IMR-90 (cell line): ENCODE results near the gene LRRC18. TPM values are rescaled to one million over a fixed set of nuclear protein-coding genes. Genes with fewer than 3 reads are reported as not detected.

ENCODE experiments used
- ATAC-seq: fragments of 200-7000 bp; cut with Tn5 transposase; 2 replicates; pipeline ENCODE4 v1.9.1; 2020; ENCODE audit warnings: low read depth, mild to moderate bottlenecking, moderate library complexity
- BruUV-seq: library from RNA; stranded (reverse); fragments of 400-500 nt; replicated peaks from 2 replicates; lab custom pipeline; 2021; lab: Mats Ljungman, UMichigan
- CTCF ChIA-PET: fragments of 300-600 bp; formaldehyde crosslinking; extraction: SDS; loops from one replicate; lab custom pipeline; 2021; ENCODE audit warnings: antibody characterized with exemption; lab: Yijun Ruan, JAX
- POLR2A ChIA-PET: fragments of 300-600 bp; sonication (Branson Sonifier 250); formaldehyde crosslinking; loops from one replicate; lab custom pipeline; 2022; ENCODE audit warnings: antibody characterized with exemption; ENCODE audit not compliant: unreplicated experiment; lab: Charles Lee
- DNase-seq: peaks from one replicate; pipeline ENCODE4 v3.0.0; 2013
- H2AFZ ChIP-seq: replicated peaks from 2 replicates; pipeline ENCODE3; 2013; ENCODE audit warnings: low read length, mild to moderate bottlenecking; ENCODE audit not compliant: poor library complexity
- H2AK5ac ChIP-seq: 2 replicates; pipeline ENCODE4 v1.6.1; 2013; ENCODE audit warnings: low read depth, low read length, inconsistent platforms
- H2AK9ac ChIP-seq: replicated peaks from 2 replicates; pipeline ENCODE3; 2013; ENCODE audit warnings: mild to moderate bottlenecking, low read depth, low read length, moderate library complexity; ENCODE audit not compliant: poor library complexity
- H2BK120ac ChIP-seq: 2 replicates; pipeline ENCODE4 v1.6.1; 2013; ENCODE audit warnings: low read depth, low read length, inconsistent platforms
- H2BK15ac ChIP-seq: 3 replicates; pipeline ENCODE4 v1.6.1; 2013; ENCODE audit warnings: low read depth, low read length, inconsistent platforms
- H2BK20ac ChIP-seq: 2 replicates; pipeline ENCODE4 v1.6.1; 2013; ENCODE audit warnings: low read depth, mild to moderate bottlenecking, inconsistent platforms, low read length, moderate library complexity
- H2BK5ac ChIP-seq: 2 replicates; pipeline ENCODE4 v1.6.1; 2013; ENCODE audit warnings: mild to moderate bottlenecking, low read depth, low read length, inconsistent platforms; ENCODE audit not compliant: poor library complexity, severe bottlenecking
- H3K14ac ChIP-seq: replicated peaks from 2 replicates; pipeline ENCODE4 v1.6.1; 2013; ENCODE audit warnings: low read depth, low read length, inconsistent platforms
- H3K18ac ChIP-seq: 2 replicates; pipeline ENCODE4 v1.6.1; 2013; ENCODE audit warnings: low read depth, low read length, control low read depth
- H3K23ac ChIP-seq: 2 replicates; pipeline ENCODE4 v1.6.1; 2013; ENCODE audit warnings: low read depth, low read length, inconsistent platforms
- H3K27ac ChIP-seq: 2 replicates; pipeline ENCODE4 v1.5.1; 2013; ENCODE audit warnings: mild to moderate bottlenecking, control low read depth, low read length; ENCODE audit not compliant: insufficient read depth
- H3K27me3 ChIP-seq: 2 replicates; pipeline ENCODE4 v1.6.1; 2013; ENCODE audit warnings: low read length; ENCODE audit not compliant: control insufficient read depth, insufficient read depth
- H3K36me3 ChIP-seq: 2 replicates; pipeline ENCODE4 v1.6.1; 2013; ENCODE audit warnings: low read length, mixed read lengths; ENCODE audit not compliant: control insufficient read depth, insufficient read depth
- H3K4ac ChIP-seq: 2 replicates; pipeline ENCODE4 v1.6.1; 2013; ENCODE audit warnings: low read depth, low read length, inconsistent platforms
- H3K4me1 ChIP-seq: 2 replicates; pipeline ENCODE4 v1.6.1; 2013; ENCODE audit warnings: low read length, mixed read lengths; ENCODE audit not compliant: control insufficient read depth, insufficient read depth
- H3K4me2 ChIP-seq: 2 replicates; pipeline ENCODE4 v1.6.1; 2013; ENCODE audit warnings: low read depth, mild to moderate bottlenecking, control low read depth, low read length, moderate library complexity
- H3K4me3 ChIP-seq: 2 replicates; pipeline ENCODE4 v1.5.1; 2013; ENCODE audit warnings: low read depth, mild to moderate bottlenecking, control low read depth, low read length, moderate library complexity; ENCODE audit not compliant: insufficient read depth
- H3K56ac ChIP-seq: 2 replicates; pipeline ENCODE4 v1.6.1; 2013; ENCODE audit warnings: low read length, inconsistent platforms; ENCODE audit not compliant: insufficient read depth; ENCODE audit errors: extremely low read depth
- H3K79me1 ChIP-seq, 2 experiments: 2 replicates each; pipeline ENCODE4 v1.6.1; 2013; ENCODE audit warnings: low read length in 2 of 2, inconsistent platforms in 1 of 2, low read depth in 1 of 2
- H3K9ac ChIP-seq: 2 replicates; pipeline ENCODE4 v1.6.1; 2013; ENCODE audit warnings: low read depth, low read length, control low read depth
- H3K9me1 ChIP-seq: 2 replicates; pipeline ENCODE4 v1.6.1; 2013; ENCODE audit warnings: low read length, inconsistent platforms; ENCODE audit not compliant: insufficient read depth
- H3K9me3 ChIP-seq: 2 replicates; pipeline ENCODE4 v1.6.1; 2013; ENCODE audit warnings: low read length; ENCODE audit not compliant: control insufficient read depth, insufficient read depth
- H4K20me1 ChIP-seq: 2 replicates; pipeline ENCODE4 v1.6.1; 2013; ENCODE audit warnings: low read length, inconsistent platforms; ENCODE audit not compliant: insufficient read depth
- H4K5ac ChIP-seq: 2 replicates; pipeline ENCODE4 v1.6.1; 2013; ENCODE audit warnings: mild to moderate bottlenecking, low read depth, low read length, control low read depth
- H4K8ac ChIP-seq, 2 experiments: 2 replicates each; pipeline ENCODE4 v1.6.1; 2013; ENCODE audit warnings: low read depth in 2 of 2, low read length in 2 of 2, control low read depth in 1 of 2, inconsistent platforms in 1 of 2
- H4K91ac ChIP-seq: 2 replicates; pipeline ENCODE4 v1.6.1; 2013; ENCODE audit warnings: low read depth, low read length, inconsistent platforms; ENCODE audit not compliant: insufficient read depth
- CHD1 ChIP-seq: IDR thresholded peaks from 2 replicates; pipeline ENCODE4 v1.6.1; 2012; ENCODE audit warnings: low read depth, low read length, improper control_type of control experiment
- FOS ChIP-seq: fragments of 150-350 bp; IDR thresholded peaks from 2 replicates; pipeline ENCODE4 v1.6.1; 2016; ENCODE audit warnings: low read depth, low read length
- MAFK ChIP-seq: IDR thresholded peaks from 2 replicates; pipeline ENCODE4 v1.6.1; 2012; ENCODE audit warnings: low read depth, low read length, improper control_type of control experiment
- RAD21 ChIP-seq: IDR thresholded peaks from 2 replicates; pipeline ENCODE4 v1.6.1; 2012; ENCODE audit warnings: low read length, improper control_type of control experiment
- WGBS, 2 experiments: methylation state at CpG; one replicate each; pipeline versions ENCODE4 v1.1.5 to v1.1.7; 2013; ENCODE audit warnings: missing lambda C conversion rate in 2 of 2; ENCODE audit not compliant: insufficient read length in 1 of 2; ENCODE audit errors: extremely low coverage in 2 of 2; 5-methylcytosine and 5-hydroxymethylcytosine counted together
- dilution Hi-C: fragments of 300-500 bp; cut with HindIII; formaldehyde crosslinking; loops from one replicate; pipeline ENCODE4 v1.14.3; 2018; ENCODE audit warnings: low sequenced_read_pairs; ENCODE audit not compliant: unreplicated experiment
- in situ Hi-C: fragments of 300-500 bp; cut with MboI; formaldehyde crosslinking; loops from 3 replicates; pipeline ENCODE4 v1.14.3; 2019; ENCODE audit warnings: low sequenced_read_pairs, inconsistent platforms, mixed read lengths
- intact Hi-C: fragments of 100-400 bp; cut with micrococcal nuclease; formaldehyde crosslinking; loops from 2 replicates; pipeline ENCODE4 v1.10.0; 2022
- polyA plus RNA-seq, 3 experiments: library from polyadenylated mRNA; depleted of rRNA; stranded (reverse); fragments of >200 nt; gene quantifications; 2 replicates each; pipeline ENCODE4 v1.2.3, GENCODE V29; 2012; ENCODE audit warnings: low replicate concordance in 1 of 3
- total RNA-seq: library from RNA; depleted of rRNA; stranded (reverse); fragments of >200 nt; gene quantifications from 2 replicates; pipeline ENCODE4 v1.2.3, GENCODE V29; 2012
- TF ChIP-seq, protein P1 (sequence below): conservative IDR thresholded peaks from 2 replicates; pipeline ENCODE4 v1.5.1; 2012; ENCODE audit warnings: mild to moderate bottlenecking, low read depth, low read length, improper control_type of control experiment
- TF ChIP-seq, protein P2 (sequence below): fragments of 150-350 bp; IDR thresholded peaks from 2 replicates; pipeline ENCODE4 v1.6.1; 2017; ENCODE audit warnings: mild to moderate bottlenecking, antibody characterized with exemption, low read length, low read depth

Gene LRRC18
- total and polyA plus RNA-seq, 2 of the 4 experiments (the other 2 are of a cell fraction) = not detected

DNA sequence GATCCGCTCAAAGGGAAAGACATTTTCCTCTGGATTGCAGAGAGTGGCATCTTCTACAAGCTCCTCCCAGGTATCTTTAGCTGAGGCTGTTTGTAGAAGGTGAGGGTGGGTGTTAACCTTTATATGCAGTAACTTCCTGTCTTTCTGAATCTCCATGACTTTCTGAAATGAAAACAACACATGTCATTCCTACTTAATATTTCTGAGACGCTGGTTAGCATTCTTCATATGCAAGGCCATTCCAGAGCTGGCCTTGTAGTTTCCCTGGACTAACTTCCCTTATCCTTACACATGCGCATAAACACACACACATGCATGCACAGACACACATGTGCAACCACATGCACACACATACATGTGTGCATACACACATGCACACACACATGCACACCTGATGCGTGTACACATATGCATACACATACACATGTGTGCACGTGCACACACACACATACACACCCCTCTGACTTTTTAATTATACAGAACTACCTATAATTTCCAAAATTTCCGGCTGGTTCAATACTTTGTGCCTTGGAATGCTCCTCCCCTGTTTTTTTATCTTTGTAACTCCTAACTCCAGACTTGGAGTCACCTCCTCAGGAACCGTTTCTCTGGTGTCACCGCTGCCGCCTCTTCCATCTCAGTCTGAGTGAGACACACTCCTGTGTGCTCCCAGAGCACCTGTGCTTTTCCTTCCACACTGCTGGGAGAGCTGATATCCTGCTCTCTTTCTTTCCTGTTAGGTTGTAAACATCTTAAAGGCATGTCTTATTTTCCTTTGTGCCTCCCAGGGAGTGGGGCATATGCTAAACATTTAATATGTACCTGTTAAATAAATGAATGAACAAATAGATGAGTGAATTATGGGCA, 55.2 kb downstream of the LRRC18 start:
- POLR2A ChIA-PET = no interaction called here
- Histone ChIP-seq H3K4ac (no peak overlapping the region), H4K91ac (no peak overlapping the region), H3K79me1 (no peaks in the 10 kb centered on the region), H2AK9ac (no peak overlapping the region), H4K5ac (no peak overlapping the region), H3K4me1 (no peaks in the 10 kb centered on the region), H3K23ac (no peak overlapping the region), H3K27ac (no peak overlapping the region), H3K36me3 (no peaks in the 10 kb centered on the region), H3K18ac (no peak overlapping the region), H3K4me2 (no peak overlapping the region), H2BK15ac (no peak overlapping the region), H3K4me3 (no peak overlapping the region), H4K8ac (no peak overlapping the region), H2AFZ (no peak overlapping the region), H3K27me3 (peaks cover 6% of the 10 kb centered on the region), H2BK20ac (no peak overlapping the region), H3K56ac (no peak overlapping the region), H3K14ac (no peak overlapping the region), H3K9me3 (no peaks in the 10 kb centered on the region), H3K9ac (no peak overlapping the region), H2BK5ac (no peak overlapping the region), H2AK5ac (no peak overlapping the region), H2BK120ac (no peak overlapping the region), H4K20me1 (no peaks in the 10 kb centered on the region), H3K9me1 (no peaks in the 10 kb centered on the region)
- intact Hi-C loops (no loop called here), in situ Hi-C loops (no loop called here), dilution Hi-C loops (no loop called here)
- BruUV-seq = no TSS peak
- CTCF ChIA-PET = no interaction called here
- TF ChIP-seq FOS (no peak), RAD21 (no peak), MAFK (no peak), CHD1 (no peak)
- TF ChIP-seq, protein P1, sequence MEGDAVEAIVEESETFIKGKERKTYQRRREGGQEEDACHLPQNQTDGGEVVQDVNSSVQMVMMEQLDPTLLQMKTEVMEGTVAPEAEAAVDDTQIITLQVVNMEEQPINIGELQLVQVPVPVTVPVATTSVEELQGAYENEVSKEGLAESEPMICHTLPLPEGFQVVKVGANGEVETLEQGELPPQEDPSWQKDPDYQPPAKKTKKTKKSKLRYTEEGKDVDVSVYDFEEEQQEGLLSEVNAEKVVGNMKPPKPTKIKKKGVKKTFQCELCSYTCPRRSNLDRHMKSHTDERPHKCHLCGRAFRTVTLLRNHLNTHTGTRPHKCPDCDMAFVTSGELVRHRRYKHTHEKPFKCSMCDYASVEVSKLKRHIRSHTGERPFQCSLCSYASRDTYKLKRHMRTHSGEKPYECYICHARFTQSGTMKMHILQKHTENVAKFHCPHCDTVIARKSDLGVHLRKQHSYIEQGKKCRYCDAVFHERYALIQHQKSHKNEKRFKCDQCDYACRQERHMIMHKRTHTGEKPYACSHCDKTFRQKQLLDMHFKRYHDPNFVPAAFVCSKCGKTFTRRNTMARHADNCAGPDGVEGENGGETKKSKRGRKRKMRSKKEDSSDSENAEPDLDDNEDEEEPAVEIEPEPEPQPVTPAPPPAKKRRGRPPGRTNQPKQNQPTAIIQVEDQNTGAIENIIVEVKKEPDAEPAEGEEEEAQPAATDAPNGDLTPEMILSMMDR = no peak
- TF ChIP-seq, protein P2, sequence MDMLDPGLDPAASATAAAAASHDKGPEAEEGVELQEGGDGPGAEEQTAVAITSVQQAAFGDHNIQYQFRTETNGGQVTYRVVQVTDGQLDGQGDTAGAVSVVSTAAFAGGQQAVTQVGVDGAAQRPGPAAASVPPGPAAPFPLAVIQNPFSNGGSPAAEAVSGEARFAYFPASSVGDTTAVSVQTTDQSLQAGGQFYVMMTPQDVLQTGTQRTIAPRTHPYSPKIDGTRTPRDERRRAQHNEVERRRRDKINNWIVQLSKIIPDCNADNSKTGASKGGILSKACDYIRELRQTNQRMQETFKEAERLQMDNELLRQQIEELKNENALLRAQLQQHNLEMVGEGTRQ = no peak
- WGBS, 2 experiments = 81% methylated on average over 6 of the region's 9 CpGs; no CpG with 5 or more reads in 1 of the 2 experiments
- ATAC-seq (no peak), DNase-seq (no peak)
